CD4-positive, alpha-beta T cell treated with Interleukin-4 for 1 hour (primary cell): ENCODE results near the gene C5orf63.
"Not testable (repeated sequence)": the region's sequence is repeated elsewhere in the genome, so short reads cannot be mapped to it uniquely, and the experiment has no call there.

Experiments
- DNase-seq, 2 donors: peaks; one replicate each; pipeline ENCODE4 v3.0.0-alpha.2; 2020 to 2022

The C5orf63 gene

DNA sequence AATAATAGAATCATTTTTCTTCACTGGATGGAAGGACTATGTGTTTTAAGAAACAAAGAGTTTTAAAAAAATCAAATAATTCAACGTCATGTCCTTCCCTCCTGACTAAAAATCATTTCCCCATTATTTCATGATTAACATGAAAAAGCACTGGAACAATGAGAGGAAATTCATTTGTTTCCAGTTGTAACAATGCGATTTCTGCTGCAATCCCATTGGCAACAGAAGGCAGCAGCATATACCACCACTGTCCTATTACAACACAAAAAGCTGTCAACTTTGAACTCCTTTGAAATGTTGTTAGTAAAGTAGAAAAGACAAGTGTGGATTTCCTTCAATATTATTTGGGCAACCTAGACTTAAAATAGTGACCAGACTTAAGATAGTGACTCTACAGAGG lies 3.1 kb downstream of the C5orf63 start:
- no peak for DNase-seq

GRCh38 chr5:127068493-127069214 lies 4.6 kb downstream of the C5orf63 start:
- DNase-seq = no peak

DNA sequence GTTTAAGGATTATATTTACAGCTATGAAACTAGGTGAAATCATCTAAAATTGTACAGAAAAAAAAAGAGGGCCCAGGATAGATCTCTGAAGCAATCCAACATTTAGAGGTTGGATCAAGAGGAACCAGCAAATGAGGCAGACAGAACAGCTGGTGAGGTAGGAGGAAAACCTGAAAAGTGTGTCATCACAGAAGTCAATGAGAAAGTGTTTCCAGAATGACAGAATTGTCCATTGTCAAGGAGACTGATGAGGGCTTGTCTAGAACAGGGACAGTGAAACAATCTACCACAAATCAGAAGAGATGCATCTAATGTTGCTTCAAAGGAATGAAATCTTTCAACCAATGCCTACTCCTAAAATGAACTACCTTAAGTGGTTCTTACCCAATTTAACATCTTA lies 6.6 kb downstream of the C5orf63 start:
- no peak for DNase-seq

- DNase-seq = no peak
Observed at GRCh38 chr5:127064253-127064840, 9.0 kb downstream of the C5orf63 start.

GRCh38 chr5:127063257-127063913 lies 9.9 kb downstream of the C5orf63 start:
- DNase-seq = no peak

DNA sequence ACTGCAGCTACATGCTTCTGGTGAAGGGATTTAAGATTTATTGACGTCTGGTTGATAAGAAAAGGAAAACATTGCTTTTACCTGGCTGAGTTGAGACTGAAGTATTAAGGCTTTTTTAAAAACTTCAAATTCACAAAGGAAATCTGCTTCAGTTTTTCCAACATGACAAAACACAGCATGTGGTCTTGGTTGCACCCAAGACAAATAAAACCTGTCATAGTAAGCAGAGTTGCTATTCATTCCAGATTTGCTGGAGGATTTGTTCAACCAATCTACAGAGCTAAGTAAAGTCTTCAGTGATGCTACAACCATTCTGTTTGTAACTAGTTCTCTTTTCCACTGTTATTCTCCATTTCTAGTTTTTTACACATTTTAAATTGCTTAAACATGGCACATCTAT lies 11.3 kb downstream of the C5orf63 start:
- no peak for DNase-seq

GRCh38 chr5:127061537-127061936 lies 11.8 kb downstream of the C5orf63 start:
- DNase-seq = no peak

- no peak for DNase-seq
Observed at GRCh38 chr5:127060470-127060985, 12.8 kb downstream of the C5orf63 start.

DNA sequence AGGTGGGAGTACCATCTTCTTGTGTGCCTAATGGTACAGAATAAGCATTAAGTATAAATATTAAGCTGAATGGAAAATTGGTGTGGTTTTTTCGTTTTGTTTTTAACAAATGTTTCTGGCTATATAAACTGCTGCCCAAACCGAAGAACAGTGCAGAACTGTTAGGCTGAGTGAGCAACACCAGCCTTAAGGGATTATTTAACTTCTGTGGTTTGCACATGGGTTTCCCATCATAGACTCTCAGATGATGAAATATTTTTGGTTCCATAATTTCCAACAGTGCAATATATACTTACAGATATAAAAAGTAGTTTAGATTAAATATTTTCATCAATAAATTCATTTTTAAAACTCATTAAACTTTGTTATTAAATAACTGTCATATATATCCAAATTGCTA lies 16.4 kb downstream of the C5orf63 start:
- DNase-seq = no peak

- no peak for DNase-seq
Observed at GRCh38 chr5:127055880-127056653, 17.2 kb downstream of the C5orf63 start.

GRCh38 chr5:127053551-127053950 lies 19.8 kb downstream of the C5orf63 start:
- not testable (repeated sequence) for DNase-seq

DNA sequence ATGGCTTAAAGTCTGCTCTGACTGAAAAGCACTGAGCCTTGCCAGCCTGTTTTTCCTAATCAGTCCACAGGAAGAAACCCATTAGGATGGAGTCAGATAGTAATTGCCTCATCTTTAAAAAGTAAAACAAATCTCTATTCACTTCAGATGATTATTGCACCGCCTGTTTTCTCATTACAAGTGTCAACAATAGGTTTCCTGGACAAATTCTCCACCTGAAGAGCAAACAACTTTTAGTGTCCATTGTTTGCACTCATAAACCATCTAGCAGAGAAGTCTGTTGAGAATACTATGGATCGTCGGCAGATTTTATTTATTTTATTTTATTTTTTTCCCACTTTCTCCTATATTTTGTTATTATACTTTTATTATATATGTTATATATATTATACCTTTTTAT lies 20.3 kb downstream of the C5orf63 start:
- no peak for DNase-seq

DNA sequence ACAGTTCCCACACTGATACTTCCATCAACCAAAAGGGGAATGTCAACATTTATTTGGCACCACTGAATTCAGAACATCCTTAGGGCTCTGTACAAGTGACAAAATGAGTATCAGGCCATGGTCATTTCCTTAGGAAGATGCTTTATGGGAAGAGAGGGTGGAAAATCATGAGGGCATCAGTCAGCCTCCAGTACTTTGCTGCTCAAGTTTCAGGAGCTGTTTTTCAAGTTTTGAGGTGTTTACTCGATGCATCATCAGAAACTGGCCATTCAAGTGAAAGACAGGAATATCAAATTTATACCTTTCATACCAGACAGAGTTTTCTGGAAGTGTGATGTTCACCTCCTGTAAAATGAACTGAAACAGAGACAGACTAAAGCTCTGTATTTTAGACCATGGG lies 21.7 kb downstream of the C5orf63 start:
- DNase-seq = no peak

GRCh38 chr5:127046343-127047072 lies 26.8 kb downstream of the C5orf63 start:
- DNase-seq = no peak

DNA sequence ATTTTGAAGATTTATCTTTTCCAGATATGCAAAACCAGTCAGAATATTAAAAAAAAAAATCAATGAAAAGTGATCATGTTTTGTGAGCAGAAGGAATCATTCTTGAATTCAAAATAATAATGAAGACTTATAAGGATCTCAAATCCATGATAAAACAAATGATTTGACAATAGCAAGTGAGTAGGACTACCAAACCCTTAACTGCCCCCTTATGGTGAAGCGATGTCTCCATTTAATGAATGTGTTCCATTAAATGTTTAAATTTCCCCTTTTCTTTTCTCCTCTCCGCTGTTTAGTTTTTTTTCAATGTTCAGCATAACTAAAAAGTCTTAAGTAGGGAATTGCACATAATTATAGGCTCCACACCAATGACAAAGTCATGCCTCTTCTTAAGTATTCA lies 30.7 kb downstream of the C5orf63 start:
- DNase-seq = no peak

DNA sequence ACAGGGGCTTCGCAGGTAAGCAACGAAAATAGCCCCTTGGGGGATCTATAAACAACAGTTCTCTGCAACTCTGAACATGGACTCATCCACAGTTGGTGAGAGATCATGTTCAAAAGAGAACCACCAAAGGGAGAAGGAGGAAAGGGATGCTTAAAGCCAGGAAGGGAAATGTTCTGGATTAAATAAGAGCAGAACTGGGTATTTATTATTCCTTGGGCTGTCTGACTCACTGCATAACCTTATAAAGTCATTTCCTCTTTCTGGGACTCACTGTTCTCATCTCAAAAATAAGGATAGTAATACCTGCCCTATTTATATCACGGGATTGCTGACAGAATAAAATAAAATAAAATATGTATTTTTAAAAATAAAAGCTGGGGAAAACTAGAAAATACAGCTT lies 31.7 kb downstream of the C5orf63 start:
- DNase-seq = no peak

DNA sequence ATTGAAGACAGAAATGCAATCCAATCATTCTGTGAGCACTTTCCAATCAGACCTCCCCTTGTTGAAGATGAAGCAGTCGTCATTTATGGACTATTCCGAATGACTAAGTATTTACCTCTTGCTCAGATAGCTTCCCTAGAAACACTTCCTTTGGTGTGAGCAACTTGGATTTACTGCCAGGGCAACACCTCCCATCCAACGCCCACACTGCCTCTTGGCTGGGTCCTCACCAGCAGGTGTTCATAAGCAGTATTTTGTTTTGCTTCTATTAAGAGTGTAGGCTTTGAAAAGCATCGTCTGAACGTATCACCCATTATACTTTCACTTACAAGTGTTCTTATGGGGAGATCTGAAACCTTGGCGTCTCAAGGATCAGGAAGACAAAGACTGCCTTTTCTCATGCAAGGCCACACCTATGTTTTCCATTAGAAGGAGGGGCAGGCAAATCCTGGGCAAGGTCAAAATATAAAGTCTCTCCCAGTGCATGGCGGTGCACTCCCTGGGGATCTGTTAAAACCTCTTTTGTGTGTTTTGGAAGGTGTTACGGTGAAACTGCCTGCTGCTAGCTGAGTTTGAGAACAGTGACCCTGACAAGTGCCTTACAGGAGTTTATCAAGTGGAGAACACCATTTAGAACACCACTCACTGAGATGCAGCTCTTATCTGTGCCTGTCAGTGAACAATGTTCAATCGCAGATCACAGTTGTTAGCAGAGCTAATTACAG lies 32.3 kb downstream of the C5orf63 start:
- DNase-seq = no peak

DNA sequence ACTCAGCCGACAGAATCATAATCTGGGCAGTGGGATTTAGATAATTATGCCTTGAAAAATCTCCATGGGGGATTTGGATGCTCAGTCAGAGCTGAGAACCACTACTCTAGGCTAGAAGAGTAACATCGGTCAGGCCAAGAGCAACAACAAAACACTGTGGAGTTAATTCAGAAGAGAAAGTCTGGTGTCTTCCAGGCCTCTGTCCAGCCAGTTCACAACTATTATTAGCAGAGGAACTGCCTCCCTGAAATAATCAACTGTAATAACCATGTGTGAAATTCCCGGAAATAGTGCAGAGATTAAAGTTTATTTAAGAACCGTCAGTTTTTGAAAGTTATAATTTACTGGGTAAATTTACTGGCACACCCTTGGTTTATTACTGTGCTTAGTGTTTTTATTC lies 34.8 kb downstream of the C5orf63 start:
- DNase-seq = no peak

- DNase-seq = no peak
Observed at GRCh38 chr5:127031863-127032232, 41.5 kb downstream of the C5orf63 start.

DNA sequence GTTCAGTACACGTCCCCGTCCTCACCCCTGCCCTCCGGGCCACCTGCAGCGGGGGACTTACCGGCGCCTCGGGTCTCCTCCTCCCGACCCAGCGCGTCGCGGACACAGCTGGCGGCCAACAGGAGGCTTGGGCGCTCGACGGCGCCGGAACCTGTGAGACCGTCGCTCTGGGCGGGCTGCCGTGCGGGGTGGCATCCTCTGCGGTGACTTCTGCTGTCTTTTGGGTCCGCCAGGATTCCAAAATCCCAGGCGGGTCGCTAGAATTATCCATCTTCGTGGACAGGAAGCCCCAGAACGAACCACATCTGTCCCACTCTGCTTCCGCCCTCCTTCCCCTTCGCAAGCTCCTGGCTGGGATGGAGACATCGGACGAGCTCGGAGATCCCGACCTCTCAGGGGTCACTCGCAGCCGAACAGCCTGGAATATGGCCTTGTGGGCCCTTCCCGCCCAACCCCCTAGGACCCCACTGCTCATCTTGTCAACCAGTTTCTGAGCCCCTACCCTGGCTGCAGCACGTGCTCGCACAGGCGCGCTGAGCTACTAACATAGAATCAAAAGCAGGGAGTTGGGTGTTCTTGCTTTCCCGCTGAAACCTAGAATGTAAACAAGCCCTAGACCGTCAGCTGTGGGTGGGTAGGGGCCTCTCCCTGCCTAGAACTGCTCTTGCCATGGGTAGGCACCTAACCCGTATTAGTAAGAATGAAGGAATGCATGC lies 42.0 kb downstream of the C5orf63 start:
- no peak for DNase-seq
